ENCODE measurements around the gene SPRYD3.

GRCh38 chr12:53113951-53114350 lies 34.8 kb upstream of the SPRYD3 start:
- TF ChIP-seq ZNF324 (tag by site-specific recombination; IDR thresholded peaks at IDR 0.05) (no peak), ZNF692 (tag by site-specific recombination; IDR thresholded peaks at IDR 0.05) (no peak), CTCF (tag by site-specific recombination; IDR thresholded peaks at IDR 0.05) (no peak), ZNF530 (tag by site-specific recombination; IDR thresholded peaks at IDR 0.05; ENCODE audit: low read depth) (no peak), KLF17 (tag by site-specific recombination; IDR thresholded peaks at IDR 0.05) (no peak), RBAK (tag by site-specific recombination; IDR thresholded peaks at IDR 0.05) (no peak)
